ENCODE measurements around the gene HOXB4. TPM values are rescaled to one million over a fixed set of nuclear protein-coding genes. Genes with fewer than 3 reads are reported as not detected.

Gene HOXB4
- total and polyA plus RNA-seq, 2 of the 4 experiments (the other 2 are of a cell fraction) = 2.0 to 8.5 TPM

DNA sequence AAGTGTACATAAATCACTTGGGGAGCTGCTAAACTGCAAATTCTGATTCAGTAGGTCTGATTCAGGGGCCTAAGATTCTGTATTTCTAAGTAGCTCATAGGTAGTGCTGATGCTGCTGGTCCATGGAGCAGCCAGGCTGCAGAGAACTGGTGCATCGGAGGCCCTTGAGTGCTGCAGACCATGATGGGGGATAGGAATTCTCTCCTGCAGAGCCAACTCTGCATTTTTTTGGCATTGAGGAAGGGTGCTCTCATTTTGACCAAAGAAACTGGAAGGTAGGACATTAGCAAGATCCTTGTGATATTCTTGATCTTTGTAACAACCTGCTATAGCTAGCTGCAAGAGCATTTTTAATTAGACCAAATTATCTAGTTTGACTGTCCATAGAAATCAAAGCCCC lies 37.9 kb downstream of the HOXB4 start:
- Histone ChIP-seq H3K27ac (ENCODE audit: insufficient read depth, low read length) (peak overlapping the region; percentile 63; the same call in 1 of the 2 replicates), H4K91ac (ENCODE audit: insufficient read depth, low read depth, low read length) (peak overlapping the region; percentile 37; the same call in 1 of the 2 replicates), H3K79me1 (ENCODE audit: low read depth in 1 of 2, low read length in 2 of 2) (peaks cover 0 to 25% of the 10 kb centered on the region in 2 experiments; a peak in 2 of 4 replicates), H2BK15ac (ENCODE audit: low read depth, low read length) (peak overlapping the region; percentile 38; the same call in 1 of the 3 replicates), H4K5ac (ENCODE audit: low read depth, low read length) (peak overlapping the region; percentile 50; the same call in 1 of the 2 replicates), H3K56ac (ENCODE audit: extremely low read depth, insufficient read depth, low read length) (0 out of 2 replicates have a peak overlapping the region, but pooled peaks have one; percentile 26), H3K4ac (ENCODE audit: low read depth, low read length) (peak overlapping the region; percentile 78), H3K4me1 (ENCODE audit: control insufficient read depth, insufficient read depth, low read length) (peaks cover 16% of the 10 kb centered on the region), H3K9me1 (ENCODE audit: insufficient read depth, low read length) (peaks cover 7% of the 10 kb centered on the region), H2BK5ac (ENCODE audit: low read depth, low read length, poor library complexity, severe bottlenecking) (peak overlapping the region; percentile 96), H3K36me3 (ENCODE audit: control insufficient read depth, insufficient read depth, low read length) (peaks cover 20% of the 10 kb centered on the region), H2AK9ac (replicated peaks; ENCODE audit: low read depth, low read length, poor library complexity) (no peak overlapping the region), H3K18ac (ENCODE audit: low read depth, low read length) (no peak overlapping the region), H3K23ac (ENCODE audit: low read depth, low read length) (peak overlapping the region; percentile 88), H3K27me3 (ENCODE audit: control insufficient read depth, insufficient read depth, low read length) (no peaks in the 10 kb centered on the region), H3K9me3 (ENCODE audit: control insufficient read depth, insufficient read depth, low read length) (no peaks in the 10 kb centered on the region), H2AFZ (replicated peaks; ENCODE audit: low read length, poor library complexity) (no peak overlapping the region), H2BK20ac (ENCODE audit: low read depth, low read length) (peak overlapping the region; percentile 71), H2BK120ac (ENCODE audit: low read depth, low read length) (peak overlapping the region; percentile 83; the same call in 1 of the 2 replicates), H3K9ac (ENCODE audit: low read depth, low read length) (no peak overlapping the region; the same call in 1 of the 2 replicates), H3K4me3 (ENCODE audit: insufficient read depth, low read depth, low read length) (no peak overlapping the region), H4K8ac (ENCODE audit: low read depth in 2 of 2, low read length in 2 of 2) (peak overlapping the region; percentile 6 to 73; a peak in 1 of 4 replicates), H3K14ac (replicated peaks; ENCODE audit: low read depth, low read length) (peak overlapping the region; percentile 68; the same call in 1 of the 2 replicates), H3K4me2 (ENCODE audit: low read depth, low read length) (peak overlapping the region; percentile 61; the same call in 1 of the 2 replicates), H2AK5ac (ENCODE audit: low read depth, low read length) (no peak overlapping the region), H4K20me1 (ENCODE audit: insufficient read depth, low read length) (no peaks in the 10 kb centered on the region)
- WGBS, 2 experiments (ENCODE audit: extremely low coverage in 2 of 2, insufficient read length in 1 of 2) = no CpG with 5 or more reads among the region's 1 CpG
- ChIA-PET POLR2A (ENCODE audit: unreplicated experiment) (interaction anchor here (0.7 to 1.6 kb wide), 2 partner anchors 36 to 49 kb away, joined by 3 to 4 read pairs; no protein-coding TSS in a partner anchor), CTCF (interaction anchor here (0.5 to 2.8 kb wide), 4 partner anchors 48 to 68 kb away, joined by 3 to 10 read pairs (median 6); no protein-coding TSS in a partner anchor)
- intact Hi-C loops (cut with micrococcal nuclease) = loop anchor here (2.0 kb wide), 4 partner anchors 39 to 187 kb away; no protein-coding TSS in a partner anchor
- peak; percentile 37 for DNase-seq
- dilution Hi-C loops (cut with HindIII; ENCODE audit: low sequenced_read_pairs, unreplicated experiment) = no loop called here
- no peak for ATAC-seq (ENCODE audit: low read depth)
- BruUV-seq (replicated peaks) = no TSS peak
- in situ Hi-C loops (cut with MboI; ENCODE audit: low sequenced_read_pairs) = loop anchor here (10.0 kb wide), 1 partner anchor 185 kb away; no protein-coding TSS in a partner anchor
- TF ChIP-seq ELK1 (IDR thresholded peaks at IDR 0.05; ENCODE audit: borderline replicate concordance, low read depth, low read length) (no peak), RFX5 (IDR thresholded peaks at IDR 0.05; ENCODE audit: low read depth, low read length) (no peak), FOS (IDR thresholded peaks at IDR 0.05; ENCODE audit: low read depth, low read length) (no peak), CEBPB (IDR thresholded peaks at IDR 0.05; ENCODE audit: low read depth, low read length) (no peak), CTCF (conservative IDR thresholded peaks at IDR 0.05; ENCODE audit: low read depth, low read length) (no peak), MAFK (IDR thresholded peaks at IDR 0.05; ENCODE audit: low read depth, low read length) (no peak), RCOR1 (IDR thresholded peaks at IDR 0.05; ENCODE audit: insufficient replicate concordance, low read length) (no peak), CHD1 (IDR thresholded peaks at IDR 0.05; ENCODE audit: low read depth, low read length) (no peak), POLR2A (IDR thresholded peaks at IDR 0.05; ENCODE audit: low read depth, low read length) (no peak), SMC3 (IDR thresholded peaks at IDR 0.05; ENCODE audit: low read depth, low read length) (no peak), RAD21 (IDR thresholded peaks at IDR 0.05; ENCODE audit: low read length) (no peak), MXI1 (IDR thresholded peaks at IDR 0.05; ENCODE audit: borderline replicate concordance, low read depth, low read length) (no peak), BHLHE40 (IDR thresholded peaks at IDR 0.05; ENCODE audit: low read depth, low read length) (no peak), NFE2L2 (IDR thresholded peaks at IDR 0.05; ENCODE audit: low read depth, low read length) (no peak)
- TF ChIP-seq, protein P1, sequence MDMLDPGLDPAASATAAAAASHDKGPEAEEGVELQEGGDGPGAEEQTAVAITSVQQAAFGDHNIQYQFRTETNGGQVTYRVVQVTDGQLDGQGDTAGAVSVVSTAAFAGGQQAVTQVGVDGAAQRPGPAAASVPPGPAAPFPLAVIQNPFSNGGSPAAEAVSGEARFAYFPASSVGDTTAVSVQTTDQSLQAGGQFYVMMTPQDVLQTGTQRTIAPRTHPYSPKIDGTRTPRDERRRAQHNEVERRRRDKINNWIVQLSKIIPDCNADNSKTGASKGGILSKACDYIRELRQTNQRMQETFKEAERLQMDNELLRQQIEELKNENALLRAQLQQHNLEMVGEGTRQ (IDR thresholded peaks at IDR 0.05; ENCODE audit: low read depth, low read length) = no peak
